GM18907 (cell line): ENCODE data around the gene PTTG2.

ENCODE experiments used
- ATAC-seq: cut with Tn5 transposase; IDR thresholded peaks from one replicate; pipeline ENCODE4 v1.9.1; 2021; ENCODE audit warnings: mild to moderate bottlenecking, moderate library complexity; ENCODE audit not compliant: unreplicated experiment

PTTG2 gene

DNA sequence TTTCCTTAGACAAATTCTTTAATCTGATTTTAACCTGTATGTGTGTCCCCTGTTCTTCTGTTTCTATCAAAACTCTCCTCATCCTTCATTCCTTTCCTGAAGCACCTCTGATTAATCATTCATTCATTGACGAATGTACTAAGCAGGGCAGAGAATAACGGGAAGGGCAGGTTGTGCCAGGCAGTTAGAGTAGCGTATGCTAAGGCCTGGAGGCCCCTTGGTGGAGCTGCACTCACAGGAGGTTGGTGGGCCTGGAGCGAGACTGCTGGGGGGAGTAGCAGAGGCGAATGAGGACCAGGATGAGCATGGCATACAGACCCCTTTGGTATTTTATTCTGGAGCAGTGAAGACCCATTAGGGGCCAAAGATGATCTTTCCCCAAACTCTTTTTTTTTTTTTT lies 22.5 kb downstream of the PTTG2 start:
- no peak for ATAC-seq

DNA sequence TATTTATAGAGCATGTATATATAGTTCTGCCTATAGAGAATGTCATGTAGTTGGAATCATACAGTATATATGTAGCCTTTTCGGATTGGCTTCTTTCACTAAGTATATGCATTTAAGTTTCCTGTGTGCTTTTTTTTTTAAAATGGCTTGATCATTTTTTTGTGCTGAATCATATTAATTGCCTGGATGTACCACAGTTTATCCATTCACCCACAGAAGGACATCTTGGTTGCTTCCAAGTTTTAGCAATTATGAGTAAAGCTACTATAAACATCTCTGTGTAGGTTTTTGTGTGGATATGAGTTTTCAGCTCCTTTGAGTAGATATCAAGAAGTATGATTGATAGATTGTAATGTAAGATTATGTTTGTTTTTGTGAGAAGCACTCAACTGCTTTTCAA lies 23.8 kb downstream of the PTTG2 start:
- no peak for ATAC-seq

DNA sequence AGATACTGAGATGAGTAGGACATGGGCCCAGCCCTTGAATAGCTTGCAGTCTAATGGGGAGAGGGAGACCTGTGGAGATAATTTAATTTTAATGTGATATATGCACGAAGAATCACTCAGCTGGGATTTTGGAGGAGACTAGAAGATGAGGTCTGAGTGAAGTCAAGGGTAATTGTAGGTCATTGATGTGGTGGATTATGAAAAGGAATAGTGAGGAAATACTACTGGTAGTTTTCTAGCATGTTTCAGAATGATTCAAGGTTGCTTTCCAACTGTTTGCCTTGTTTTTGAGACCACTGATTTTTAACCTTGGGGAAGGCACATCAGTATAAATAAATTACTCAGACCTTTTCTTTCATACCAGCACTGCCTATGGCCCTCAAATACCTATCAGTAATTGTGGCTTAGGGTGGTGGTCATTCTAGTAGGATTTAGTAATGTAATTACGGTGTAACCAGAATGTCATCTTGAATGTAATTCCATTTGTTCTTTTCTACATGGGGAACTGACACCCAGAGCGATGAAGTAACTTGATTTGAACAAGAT lies 25.6 kb downstream of the PTTG2 start:
- ATAC-seq = no peak

DNA sequence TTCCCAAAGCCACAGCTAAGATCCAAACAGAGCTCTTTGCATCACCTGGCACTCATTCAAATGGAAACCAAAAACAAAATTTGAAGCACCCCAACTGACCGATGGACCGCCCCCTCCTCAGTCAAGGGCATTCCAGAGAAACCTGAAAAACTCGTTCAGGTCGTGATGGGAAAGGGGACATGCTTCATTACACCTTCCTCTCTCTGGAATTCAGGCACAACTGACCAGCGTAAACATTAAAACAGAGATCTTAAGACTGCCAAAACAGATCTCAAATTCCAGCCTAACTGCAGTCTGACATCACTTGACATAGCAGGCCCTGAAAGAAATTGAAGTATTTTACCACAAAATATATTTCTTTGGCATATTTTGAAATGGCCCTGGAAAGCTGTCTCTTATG lies 28.5 kb downstream of the PTTG2 start:
- no peak for ATAC-seq

DNA sequence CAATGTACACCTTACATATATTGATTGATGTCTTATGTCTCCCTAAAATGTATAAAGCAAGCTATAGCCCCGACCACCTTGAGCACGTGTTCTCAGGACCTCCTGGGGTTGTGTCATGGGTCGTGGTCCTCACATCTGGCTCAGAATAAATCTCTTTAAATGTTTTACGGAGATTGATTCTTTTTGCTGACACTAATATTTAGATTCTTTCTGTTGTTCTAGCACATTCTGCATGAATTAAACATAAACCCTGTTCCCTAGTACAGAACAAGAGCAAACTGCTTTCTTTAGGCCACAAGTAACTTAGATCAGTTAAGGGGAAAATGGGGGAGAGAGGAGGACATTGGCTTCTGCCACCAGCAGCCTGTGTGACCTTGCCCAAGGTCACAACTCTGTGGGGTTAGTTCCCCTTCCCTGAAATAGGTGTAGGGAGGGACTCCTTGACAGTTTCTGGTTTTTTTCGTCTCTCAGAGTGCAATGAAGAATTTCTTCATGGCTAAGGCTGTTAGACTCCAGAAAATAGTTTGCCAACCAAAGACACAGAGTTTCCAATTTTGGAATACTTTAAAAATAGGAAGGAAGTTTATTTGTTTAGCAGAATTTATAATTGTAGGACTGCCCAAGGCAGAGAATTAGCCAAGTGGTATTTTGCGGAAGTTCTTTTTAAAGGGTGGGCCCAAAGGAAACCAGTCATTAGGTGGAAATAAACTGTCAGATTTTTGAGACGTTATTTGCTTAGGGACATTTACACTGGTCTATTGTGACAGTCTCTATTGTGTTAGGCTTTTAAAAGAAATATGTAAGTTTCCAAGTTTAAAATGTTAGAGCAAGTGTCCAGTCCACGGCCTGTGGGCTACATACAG lies 29.4 kb downstream of the PTTG2 start:
- no peak for ATAC-seq

DNA sequence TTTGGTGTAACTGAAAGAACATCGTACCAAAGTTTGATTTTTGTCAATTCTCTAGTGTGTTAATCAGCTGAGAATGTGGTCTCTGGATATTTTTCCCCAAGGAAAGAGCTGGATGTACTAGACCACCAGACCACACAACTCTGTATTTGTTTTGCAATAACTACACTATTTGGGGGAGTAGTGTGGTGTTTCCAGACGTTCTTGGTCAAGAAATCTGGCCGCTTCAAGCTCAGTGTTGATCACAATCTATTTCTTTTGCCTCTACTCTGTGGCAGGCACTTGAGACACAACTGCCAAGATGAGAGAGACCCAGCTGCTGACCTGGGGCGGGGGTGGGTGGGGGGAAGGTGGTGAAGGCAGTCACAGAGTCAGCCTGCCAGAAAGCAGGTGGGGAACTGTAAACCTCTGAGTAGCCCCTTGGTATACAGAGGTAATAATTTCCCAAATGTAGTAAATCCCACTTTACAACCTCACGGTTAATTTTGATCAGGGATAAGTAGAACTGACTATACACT lies 30.6 kb downstream of the PTTG2 start:
- no peak for ATAC-seq

DNA sequence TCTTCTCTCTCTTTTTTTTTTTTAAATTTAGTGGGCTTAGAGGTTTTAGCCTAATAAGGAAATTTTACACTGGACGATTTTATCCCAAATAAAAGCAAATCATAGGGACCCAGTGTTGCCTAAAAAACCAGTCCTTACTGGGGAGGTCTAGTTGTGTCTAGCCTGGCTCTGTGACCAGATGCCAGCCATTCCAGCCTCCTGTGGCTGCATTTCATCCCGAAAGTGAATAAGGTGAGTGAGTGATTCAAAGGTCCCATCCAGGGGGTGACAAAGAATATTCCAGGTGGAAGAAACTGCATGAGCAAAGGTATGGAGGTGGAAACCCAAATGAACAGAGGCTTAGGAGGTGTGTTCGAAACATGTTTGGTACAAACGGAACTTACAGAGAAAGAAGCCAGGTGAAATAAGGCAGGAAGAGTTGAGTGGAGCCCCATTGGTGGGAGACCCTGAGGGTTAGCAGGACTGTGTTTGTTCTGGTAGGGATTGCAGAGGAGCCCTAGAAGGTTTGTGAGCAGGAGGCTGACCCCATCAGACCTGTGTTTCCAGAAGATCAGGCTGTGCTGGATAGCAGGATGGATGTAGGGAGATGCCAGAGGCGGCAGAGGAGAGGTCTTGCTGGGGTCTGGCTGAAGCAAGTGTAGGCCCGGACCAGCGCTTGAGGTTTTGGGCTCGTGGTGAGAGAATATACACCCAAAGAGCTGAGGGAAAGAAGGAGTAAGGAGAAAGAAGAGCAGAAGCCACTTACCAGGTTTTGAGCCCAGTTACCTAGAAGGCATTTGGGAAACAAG lies 31.6 kb downstream of the PTTG2 start:
- ATAC-seq = no peak

DNA sequence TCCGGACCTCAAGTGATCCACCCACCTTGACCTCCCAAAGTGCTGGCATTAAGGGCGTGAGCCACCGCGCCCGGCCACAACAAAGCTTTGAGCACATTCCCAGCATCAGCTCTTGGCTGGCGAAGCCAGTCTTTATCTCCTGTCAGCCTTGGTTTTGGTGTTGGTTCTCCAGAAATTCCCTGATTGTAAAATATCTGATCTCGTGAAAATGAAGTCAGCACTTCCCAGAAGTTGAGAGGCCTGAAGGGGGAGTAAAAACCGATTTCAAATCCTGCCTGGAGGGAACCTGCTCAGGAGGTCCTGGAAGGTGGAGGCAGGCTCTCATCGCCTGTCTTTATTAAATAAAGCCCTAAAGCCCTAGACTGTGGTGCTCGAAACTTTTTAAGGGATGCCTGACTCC lies 33.6 kb downstream of the PTTG2 start:
- ATAC-seq = no peak

DNA sequence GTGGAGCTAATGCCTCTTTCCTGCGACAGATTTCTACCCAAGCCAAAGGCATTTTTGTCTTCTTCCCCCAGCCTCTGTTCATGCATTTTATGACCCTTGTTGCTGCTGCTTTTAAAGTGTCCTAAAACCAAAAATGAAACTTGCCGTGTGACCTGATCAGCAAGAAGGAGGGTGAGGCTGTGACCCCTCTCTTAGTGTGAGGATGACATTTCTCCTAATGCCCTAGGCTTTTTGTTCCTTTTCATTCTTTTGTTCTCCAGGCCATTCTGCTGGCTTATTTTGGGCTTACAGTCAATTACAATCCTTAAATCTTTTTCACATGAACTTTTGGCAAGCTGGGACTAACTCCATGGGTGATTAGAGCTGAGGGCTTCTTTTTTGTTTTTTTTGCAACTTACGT lies 34.4 kb downstream of the PTTG2 start:
- ATAC-seq = no peak

DNA sequence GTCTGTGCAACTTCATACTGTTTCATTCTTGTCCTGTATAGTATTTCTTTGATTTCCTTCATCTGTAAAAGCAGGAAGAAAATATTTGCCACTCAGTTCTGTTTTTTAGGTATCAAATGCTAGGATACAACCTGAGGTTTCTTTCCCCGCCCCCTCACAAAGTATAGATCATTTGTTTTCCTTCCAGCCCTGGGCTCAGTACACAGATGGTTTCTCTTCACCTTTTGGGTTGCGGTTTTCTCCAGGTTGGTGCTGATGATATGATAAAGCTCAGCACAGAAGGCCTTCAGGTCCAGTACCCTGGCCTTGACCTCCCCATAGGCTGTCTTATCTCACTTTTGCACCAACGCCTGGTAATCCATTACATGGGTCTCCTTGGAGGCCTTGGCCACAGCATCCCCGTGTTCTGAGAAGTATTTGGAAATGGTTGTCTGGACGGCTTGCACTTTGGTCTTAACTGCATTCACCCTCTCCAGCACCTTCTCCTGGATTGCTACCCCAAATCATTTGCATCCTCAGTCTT lies 35.2 kb downstream of the PTTG2 start:
- no peak for ATAC-seq

DNA sequence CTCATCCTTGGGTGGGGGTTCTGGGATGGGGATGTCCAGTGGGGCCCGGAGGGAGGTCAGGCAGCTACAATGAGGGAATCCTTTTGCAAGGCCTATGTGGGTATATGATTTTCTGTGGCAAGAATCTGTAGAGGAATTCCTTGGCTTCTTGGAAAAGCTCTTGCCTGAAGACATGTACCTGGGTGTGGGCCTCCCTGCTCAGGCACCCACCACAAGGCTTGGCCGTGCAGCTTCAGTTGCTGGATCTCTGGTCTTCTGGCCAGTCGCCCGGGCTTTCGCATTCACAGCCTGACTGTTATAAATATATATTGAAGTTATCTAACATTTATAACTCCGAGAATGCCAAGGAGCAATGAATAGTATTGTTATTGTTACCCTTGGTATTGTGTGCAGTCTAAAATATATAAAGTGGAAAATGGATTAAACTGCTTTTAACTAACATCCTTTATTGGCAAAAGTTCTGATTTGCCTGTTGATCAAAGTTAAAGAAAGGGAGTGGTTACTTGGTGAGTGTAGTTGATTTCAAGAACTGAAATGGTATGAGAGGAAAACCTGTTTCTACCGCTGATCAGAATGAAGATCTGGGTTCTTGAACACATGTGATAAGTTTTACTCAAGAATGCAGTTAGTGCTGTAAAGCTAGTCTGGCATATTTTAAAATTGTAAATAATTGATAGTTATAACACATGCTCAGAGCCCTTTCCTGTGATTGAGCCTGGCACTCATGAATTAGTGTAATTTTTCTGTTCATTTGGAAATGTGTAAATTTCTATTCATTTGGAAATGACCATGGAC lies 36.0 kb downstream of the PTTG2 start:
- ATAC-seq = no peak

DNA sequence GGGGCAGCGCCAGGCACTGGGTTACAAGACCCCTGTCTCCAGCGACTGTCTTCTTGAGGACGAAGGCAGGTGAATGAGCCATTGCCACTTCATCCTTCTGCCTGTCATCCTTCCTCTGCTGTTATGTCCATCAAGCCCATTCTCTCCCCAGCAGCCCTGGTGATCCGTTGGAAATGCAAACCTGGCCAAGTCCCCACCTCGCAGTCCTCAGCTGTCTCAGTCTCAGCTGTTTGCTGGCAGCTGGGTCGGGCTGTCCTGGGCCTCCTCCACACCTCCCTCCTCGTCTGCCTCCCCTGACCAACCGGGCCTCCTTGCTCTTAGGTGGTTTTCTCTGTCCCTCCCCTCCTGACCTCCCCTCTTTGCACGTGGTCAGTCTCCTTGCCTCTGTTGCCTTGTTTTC lies 38.0 kb downstream of the PTTG2 start:
- ATAC-seq = no peak

DNA sequence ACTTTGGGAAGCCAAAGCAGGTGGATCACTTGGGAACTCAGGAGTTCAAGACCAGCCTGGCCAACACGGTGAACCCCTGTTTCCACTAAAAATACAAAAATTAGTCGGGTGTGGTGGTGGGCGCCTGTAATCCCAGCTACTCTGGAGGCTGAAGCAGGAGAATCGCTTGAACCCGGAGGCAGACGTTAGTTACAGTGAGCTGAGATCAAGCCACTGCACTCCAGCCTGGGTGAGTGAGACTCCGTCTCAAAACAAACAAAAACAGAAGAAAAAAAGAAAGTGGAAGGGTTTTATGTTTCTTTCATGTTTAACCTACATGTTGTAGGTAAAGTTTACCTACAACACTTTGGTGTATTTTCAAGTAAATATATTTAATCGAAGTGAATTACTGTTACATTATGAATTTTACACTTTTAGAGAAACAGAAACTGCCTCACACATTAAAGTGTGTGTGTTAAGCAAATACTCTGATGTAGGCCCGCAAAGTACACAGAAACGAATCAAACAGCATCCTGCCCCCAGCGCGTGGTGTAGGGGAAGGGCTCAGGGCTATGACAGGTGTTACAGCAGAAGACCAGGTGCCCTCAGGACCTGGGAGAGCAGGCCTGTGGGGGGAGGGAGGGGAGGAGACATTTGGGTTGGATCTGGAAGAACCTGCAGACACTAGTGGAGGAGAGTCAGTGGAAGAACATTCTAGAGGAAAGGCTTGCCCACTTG lies 39.0 kb downstream of the PTTG2 start:
- no peak for ATAC-seq

DNA sequence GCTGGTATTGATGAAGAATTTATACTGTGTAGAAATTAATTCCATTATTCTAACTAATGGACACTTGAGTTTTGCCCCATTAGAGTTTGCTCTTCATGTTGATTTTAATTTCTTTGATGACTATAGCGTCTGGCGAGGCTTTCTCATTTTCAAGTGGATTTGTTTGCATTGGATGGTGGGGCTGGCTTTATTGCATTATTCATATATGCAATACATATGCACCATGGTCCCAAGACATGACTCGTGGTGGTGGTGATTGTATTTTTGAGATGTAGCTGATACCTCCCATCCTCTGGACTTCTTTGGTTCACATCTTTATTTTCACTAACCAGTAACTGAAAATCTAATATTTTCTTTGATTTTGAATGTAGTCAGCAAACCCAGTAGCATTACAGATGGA lies 39.8 kb downstream of the PTTG2 start:
- ATAC-seq = no peak

DNA sequence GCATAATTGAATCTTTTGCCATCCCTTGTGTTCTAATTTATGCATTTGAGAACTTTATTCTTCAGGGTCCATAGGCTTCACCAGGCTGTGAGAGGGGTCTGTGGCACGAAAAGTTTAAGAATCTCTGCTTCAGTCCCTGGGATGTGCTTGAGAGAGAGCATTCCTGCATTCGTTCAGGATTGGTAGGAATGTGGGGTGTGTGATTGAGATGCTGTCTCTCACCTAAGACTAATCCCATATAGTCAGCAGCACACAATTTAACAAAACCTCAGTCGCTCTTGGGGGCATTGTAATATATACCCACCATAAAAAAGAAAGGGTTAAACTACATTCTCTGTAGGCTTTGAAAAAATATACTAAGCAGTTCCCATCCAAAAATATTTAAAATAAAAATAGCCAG lies 41.7 kb downstream of the PTTG2 start:
- ATAC-seq = no peak

DNA sequence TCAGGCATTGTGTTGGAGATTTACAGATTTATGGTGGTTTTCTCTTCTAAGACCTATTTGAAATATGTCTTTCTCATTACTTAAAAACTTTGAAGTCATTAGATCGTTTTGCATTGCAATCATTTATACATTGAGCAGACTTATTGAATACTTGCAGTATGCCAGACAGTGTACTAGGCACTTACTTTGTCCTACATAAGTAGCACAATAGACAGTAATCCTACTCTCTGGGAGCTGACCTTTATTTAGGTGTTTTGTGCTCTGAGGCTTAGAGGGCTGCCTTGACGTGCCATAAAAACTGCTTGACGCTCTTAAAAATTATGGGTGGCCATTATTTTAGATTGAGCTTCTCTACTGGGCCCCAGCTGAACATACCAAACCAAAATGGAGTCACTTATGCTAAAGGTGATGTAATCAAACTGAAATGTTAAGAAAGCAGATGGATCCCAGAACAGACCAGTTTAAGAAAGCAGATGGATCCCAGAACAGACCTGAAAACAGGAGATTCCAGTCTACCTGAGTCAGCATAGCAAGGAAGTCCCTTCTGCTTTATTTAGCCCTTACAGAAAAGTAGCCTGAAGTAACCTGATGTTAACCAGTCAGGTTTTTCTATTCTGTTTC lies 42.4 kb downstream of the PTTG2 start:
- ATAC-seq = no peak

DNA sequence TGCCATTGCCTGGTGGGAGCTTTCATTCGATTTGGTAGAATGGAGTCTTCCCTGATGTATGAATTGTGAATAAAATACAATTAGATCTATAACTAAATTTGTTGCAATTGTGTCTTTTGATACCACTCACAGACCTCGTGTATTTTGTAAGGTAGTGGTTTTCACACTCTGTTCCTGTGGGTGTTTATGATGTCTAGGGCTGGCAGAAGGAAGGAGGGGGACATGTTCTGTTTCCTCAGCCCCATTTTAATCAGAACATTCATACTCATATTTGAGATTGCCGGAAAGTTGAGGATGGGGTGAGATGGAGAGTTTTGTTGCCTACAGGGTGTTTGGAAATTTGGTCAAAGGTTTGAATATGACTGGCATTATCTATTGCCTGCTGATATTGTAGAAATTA lies 42.9 kb downstream of the PTTG2 start:
- ATAC-seq = no peak

DNA sequence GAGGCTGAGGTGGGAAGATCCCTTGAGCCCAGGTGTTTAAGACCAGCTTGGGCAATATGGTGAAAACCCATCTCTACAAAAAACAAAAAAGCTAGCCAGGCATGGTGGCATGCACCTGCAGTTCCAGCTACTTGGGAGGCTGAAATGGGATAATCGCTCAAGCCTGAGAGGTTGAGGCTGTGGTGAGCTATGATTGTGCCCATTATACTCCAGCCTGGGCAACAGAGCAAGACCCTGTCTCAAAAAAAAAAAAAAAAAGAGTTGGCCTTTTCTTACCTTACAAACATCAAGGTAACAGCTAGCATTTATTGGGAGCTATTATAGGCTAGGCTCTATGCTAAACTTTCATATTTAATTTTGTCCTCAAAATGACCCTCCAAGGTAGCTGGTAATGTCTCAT lies 43.4 kb downstream of the PTTG2 start:
- ATAC-seq = no peak

DNA sequence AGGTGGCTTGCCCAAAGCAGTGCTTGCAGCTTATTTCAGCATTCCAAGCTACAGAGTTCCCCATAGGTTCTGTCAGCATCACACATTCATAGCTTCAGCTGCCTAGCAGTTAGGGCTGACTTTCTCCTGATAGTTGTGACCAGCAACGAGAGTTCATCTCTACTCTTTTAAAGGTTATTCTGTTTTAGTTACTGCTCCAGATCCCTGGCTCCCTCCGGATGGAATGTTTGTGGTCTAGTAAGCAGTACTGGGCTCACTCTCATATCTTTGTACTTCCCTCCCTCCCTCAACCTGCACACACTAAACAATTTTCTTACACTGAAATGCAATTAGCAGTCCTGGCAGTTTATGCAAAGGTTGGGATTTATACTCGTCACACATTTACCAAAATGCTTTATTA lies 43.9 kb downstream of the PTTG2 start:
- no peak for ATAC-seq

DNA sequence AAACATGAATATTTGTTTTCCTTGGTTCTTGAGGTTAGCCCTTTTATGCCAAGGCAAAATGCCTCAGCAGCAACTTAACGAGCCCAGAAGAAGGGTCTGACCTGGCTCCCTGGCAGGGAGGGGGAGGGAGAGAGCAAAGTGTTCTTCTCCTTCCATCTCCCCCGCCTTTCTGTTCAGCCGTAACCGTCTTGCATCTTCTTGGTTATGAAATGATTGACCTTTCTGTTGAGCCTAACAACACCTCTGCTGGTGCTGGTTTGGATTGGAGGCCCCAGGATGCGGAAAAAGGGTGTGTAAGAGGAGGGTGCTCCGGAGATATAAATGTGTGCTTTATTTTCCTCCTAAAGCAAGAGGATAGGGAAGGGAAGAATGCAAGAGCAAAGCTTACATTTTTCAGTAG lies 44.7 kb downstream of the PTTG2 start:
- ATAC-seq = no peak
